T-helper 2 cell treated with Interferon-gamma antibody and Interleukin-4, amounts not matched to agents 5 μg/mL and 100 μg/mL, for 36 hours (primary cell): ENCODE data around the gene CGB8.
"Not testable (repeated sequence)": the region's sequence is repeated elsewhere in the genome, so short reads cannot be mapped to it uniquely, and the experiment has no call there.

Experiments used
- DNase-seq: peaks from one replicate; pipeline ENCODE4 v3.0.0; 2021; ENCODE audit warnings: low spot score
- H3K27ac Mint-ChIP-seq: one replicate; pipeline ENCODE4 v1.8.0; 2021; ENCODE audit warnings: mild to moderate bottlenecking, mixed read lengths
- H3K27me3 Mint-ChIP-seq: one replicate; pipeline ENCODE4 v1.8.0; 2021; ENCODE audit warnings: low read depth, mixed read lengths
- H3K36me3 Mint-ChIP-seq: one replicate; pipeline ENCODE4 v1.8.0; 2021; ENCODE audit warnings: low read depth, mixed read lengths
- H3K4me1 Mint-ChIP-seq: one replicate; pipeline ENCODE4 v1.8.0; 2021; ENCODE audit warnings: low read depth, mixed read lengths
- H3K4me3 Mint-ChIP-seq: one replicate; pipeline ENCODE4 v1.8.0; 2022; ENCODE audit warnings: mild to moderate bottlenecking, moderate library complexity, mixed read lengths
- H3K9me3 Mint-ChIP-seq: one replicate; pipeline ENCODE4 v1.8.0; 2021; ENCODE audit warnings: mixed read lengths

CGB8 gene

DNA sequence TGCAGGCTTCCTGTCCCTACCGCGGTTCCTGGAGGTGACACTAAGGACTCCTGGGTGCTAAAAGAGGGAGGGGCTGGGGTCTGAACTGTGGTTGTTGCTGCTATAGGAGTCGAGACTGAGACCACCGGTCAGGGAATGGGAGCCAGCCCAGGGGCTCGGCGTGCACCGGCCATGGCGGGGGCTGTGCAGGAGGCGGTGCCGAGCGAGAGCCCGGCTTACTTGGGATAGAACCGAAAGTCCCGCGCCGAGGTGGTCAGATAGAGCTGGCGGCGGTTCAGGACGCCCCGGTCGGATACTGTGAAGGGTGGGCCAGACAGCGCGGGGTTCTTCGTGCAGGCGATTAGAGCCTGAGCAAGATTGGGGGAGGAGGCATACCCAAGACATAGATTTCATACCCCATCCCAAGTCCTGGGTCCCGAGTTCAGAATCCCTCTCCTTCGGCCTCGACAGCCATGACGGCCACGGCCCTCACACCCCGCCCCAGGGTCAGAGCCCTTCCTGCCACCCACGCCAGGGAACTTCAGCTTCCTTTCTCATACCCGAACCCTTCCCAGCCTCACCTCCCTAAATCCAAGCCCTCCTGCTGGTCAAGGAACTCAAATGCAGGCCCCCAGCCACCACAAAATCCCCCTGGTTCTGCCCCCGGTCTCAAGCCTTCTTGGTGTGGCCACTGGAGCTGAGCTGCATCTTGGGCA is 8.1 kb upstream of the CGB8 start:
- not testable (repeated sequence) for H3K36me3 Mint-ChIP-seq, DNase-seq, H3K27ac Mint-ChIP-seq, H3K9me3 Mint-ChIP-seq
- H3K4me3 Mint-ChIP-seq = peak overlapping the region; percentile 69
- H3K4me1 Mint-ChIP-seq = peaks cover 16% of the 10 kb centered on the region
- peaks cover 61% of the 10 kb centered on the region for H3K27me3 Mint-ChIP-seq

DNA sequence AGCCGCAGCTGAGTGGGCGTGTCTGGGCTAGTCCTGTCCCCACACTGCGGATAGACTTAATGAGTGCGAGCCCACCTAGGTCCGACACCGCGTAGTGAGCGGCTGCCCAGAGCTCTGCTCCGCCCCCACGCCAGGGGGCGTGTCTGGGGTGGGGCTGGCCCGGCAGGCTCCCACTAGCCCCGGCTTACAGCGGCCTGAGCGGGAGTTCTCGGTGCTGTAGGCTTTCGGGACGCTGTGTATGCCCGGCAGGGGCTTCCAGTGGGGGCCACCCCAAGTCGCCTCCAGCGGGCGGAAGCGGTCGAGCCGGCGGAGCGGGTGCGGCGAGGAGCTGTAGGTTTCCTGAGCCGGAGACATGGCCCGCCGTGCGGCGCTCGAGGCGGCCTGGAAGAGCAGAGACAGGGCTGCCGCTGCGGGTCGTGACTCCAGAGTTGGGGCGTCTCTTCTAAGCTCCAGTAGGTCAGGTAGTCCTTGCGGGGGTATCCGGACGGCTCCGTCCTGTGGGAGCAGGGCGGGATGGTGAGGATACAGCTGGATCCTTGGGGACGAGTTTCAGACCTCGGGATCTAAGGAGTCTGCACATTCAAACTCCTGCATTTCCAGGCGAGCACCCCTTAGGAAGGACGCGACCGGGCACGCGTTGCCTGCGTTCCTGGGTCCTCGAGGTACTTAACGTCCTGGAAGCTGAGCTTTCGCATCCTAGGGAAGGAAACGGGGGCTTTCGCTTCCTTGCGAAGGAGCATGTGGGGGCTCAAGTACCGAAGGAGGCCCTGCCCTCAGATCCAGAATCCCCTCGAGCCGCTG is 7.4 kb upstream of the CGB8 start:
- H3K9me3 Mint-ChIP-seq = no peaks in the 10 kb centered on the region
- peak overlapping the region; percentile 69 for H3K4me3 Mint-ChIP-seq
- peaks cover 58% of the 10 kb centered on the region for H3K27me3 Mint-ChIP-seq
- peaks cover 16% of the 10 kb centered on the region for H3K4me1 Mint-ChIP-seq
- H3K27ac Mint-ChIP-seq = no peak overlapping the region
- peak; percentile 56 for DNase-seq
- no peaks in the 10 kb centered on the region for H3K36me3 Mint-ChIP-seq

DNA sequence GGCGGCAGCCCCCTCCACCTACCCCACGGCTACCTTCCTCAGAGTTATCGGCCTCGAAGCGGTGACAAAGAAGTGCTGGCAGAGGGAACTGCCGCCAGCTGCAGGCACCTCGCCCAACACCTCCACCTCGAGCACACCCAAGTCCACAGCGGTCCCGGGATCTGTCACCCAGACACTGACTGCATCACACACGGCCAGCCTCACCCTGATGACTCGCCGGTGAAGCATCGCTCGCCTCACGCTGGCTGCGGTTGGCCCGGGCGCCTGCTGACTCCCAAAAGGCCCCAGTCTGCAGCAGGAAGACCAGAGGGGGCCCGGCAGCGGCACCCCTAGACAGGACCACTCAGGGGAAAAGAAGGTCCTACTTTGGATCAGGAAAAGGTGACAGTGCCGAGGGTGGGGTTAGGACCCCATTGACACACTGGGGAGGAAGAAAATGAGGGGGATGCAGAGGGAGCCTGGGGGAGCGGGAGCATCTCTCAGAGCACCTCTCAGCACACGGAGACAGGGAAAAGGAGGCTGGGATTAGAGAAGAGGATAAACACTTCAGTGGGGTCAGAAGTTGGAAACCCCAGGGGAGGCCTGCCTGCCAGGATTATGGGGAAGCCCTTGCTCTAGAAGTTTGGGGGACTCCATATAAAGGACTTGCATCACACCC is 1.6 kb upstream of the CGB8 start:
- not testable (repeated sequence) for H3K4me3 Mint-ChIP-seq, DNase-seq, H3K9me3 Mint-ChIP-seq, H3K27ac Mint-ChIP-seq, H3K36me3 Mint-ChIP-seq, H3K27me3 Mint-ChIP-seq, H3K4me1 Mint-ChIP-seq

DNA sequence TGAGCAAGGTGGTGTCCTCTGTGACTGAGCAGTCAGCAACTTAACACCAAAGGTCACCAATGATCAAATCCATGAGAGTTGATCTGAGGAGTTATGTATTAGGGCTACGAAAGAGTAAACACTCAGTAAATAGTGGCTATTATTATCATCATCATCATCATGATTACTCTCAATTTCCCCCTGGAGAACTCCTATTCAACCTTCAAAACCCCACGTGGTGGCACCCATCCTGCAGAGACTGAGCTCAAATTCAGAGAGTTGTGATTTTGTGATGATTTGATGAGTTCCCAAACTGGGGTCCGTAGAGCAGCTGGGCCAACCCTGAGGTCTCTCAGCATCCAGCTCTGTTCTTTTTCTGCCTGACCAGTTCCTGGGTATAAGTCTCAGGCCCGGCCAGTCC is 923 bp upstream of the CGB8 start:
- H3K9me3 Mint-ChIP-seq, H3K27me3 Mint-ChIP-seq, H3K27ac Mint-ChIP-seq: not testable (repeated sequence)

DNA sequence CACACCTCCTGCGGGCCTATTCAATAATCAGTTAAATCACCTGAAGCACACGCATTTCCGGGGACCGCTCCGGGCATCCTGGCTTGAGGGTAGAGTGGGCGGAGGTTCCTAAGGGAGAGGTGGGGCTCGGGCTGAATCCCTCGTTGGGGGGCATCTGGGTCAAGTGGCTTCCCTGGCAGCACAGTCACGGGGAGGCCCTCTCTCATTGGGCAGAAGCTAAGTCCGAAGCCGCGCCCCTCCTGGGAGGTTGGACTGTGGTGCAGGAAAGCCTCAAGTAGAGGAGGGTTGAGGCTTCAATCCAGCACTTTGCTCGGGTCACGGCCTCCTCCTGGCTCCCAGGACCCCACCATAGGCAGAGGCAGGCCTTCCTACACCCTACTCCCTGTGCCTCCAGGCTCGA is 5.4 kb downstream of the CGB8 start, which contains the start of gene CGB5:
Gene CGB5 (plus strand): TSS at position 301 of the 400 bp plus-strand sequence. CDS start 362 bp downstream, outside the sequence.
- not testable (repeated sequence) for H3K36me3 Mint-ChIP-seq, H3K27ac Mint-ChIP-seq, H3K4me3 Mint-ChIP-seq, DNase-seq, H3K27me3 Mint-ChIP-seq, H3K4me1 Mint-ChIP-seq, H3K9me3 Mint-ChIP-seq

More for the DNA sequence above, 923 bp upstream of the CGB8 start:
- not testable (repeated sequence) for DNase-seq, H3K4me3 Mint-ChIP-seq, H3K4me1 Mint-ChIP-seq, H3K36me3 Mint-ChIP-seq

DNA sequence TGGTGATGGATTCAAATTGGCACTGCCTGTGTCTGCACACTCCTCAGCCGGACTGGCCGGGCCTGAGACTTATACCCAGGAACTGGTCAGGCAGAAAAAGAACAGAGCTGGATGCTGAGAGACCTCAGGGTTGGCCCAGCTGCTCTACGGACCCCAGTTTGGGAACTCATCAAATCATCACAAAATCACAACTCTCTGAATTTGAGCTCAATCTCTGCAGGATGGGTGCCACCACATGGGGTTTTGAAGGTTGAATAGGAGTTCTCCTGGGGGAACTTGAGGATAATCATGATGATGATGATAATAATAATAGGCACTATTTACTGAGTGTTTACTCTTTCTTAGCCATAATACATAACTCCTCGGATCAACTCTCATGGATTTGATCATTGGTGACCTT is 6.2 kb downstream of the CGB8 start:
- not testable (repeated sequence) for H3K27ac Mint-ChIP-seq, H3K27me3 Mint-ChIP-seq, H3K36me3 Mint-ChIP-seq, DNase-seq, H3K4me1 Mint-ChIP-seq, H3K4me3 Mint-ChIP-seq, H3K9me3 Mint-ChIP-seq

DNA sequence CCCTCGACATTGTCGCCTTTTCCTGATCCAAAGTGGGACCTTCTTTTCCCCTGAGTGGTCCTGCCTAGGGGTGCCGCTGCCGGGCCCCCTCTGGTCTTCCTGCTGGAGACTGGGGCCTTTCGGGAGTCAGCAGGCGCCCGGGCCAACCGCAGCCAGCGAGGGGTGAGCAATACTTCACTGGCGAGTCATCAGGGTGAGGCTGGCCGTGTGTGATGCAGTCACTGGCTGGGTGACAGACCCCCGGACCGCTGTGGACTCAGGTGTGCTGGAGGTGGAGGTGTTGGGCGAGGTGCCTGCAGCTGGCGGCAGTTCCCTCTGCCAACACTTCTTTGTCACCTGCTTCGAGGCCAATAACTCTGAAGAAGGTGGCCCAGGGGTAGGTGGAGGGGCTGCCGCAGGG is 6.7 kb downstream of the CGB8 start:
- Mint-ChIP-seq H3K9me3 (no peaks in the 10 kb centered on the region), H3K27me3 (no peaks in the 10 kb centered on the region), H3K4me3 (no peak overlapping the region)

DNA sequence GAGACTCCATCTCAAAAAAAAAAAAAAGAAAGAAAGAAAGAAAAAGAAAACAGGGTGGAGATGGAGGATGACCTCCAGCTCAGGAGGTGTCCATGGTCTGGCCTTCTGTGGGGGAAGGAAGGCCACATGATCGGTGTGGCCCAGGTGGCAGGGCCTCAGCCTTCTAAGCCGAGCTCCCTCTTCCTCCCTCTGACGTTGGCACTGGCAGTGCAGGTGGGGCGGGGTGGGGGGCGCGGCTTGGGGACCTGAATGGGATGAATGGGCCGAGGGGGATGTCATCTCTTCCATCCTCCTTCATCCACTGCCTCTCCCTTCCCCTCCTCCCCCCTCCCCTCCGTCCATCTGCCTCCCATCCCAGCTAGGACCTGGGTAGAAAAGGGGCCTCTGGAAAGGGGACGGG is 9.2 kb downstream of the CGB8 start:
- H3K36me3 Mint-ChIP-seq, H3K4me3 Mint-ChIP-seq, H3K27me3 Mint-ChIP-seq, H3K4me1 Mint-ChIP-seq, DNase-seq, H3K27ac Mint-ChIP-seq, H3K9me3 Mint-ChIP-seq: not testable (repeated sequence)

More for the DNA sequence above, 6.7 kb downstream of the CGB8 start:
- no peak for DNase-seq
- H3K36me3 Mint-ChIP-seq = no peaks in the 10 kb centered on the region
- H3K4me1 Mint-ChIP-seq = no peaks in the 10 kb centered on the region
- no peak overlapping the region for H3K27ac Mint-ChIP-seq

DNA sequence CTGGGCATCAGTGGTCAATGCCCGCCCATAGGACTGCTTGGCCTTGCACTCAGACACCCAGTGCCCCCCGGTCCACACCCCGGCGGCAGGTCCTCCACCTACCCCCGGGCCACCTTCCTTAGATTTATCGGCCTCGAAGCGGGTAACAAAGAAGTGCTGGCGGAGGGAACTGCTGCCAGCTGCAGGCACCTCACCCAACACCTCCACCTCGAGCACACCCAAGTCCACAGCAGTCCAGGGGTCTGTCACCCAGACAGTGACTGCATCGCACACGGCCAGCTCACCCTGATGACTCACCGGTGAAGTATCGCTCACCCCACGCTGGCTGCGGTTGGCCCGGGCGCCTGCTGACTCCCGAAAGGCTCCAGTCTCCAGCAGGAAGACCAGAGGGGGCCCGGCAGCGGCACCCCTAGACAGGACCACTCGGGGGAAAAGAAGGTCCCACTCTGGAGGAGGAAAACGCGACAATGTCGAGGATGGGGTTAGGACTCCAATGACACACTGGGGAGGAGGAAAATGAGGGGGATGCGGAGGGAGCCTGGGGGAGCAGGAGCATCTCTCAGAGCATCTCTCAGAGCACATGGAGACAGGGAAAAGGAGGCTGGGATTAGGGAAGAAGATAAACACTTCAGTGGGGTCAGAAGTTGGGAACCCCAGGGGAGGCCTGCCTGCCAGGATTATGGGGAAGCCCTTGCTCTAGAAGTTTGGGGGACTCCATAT is 10.2 kb downstream of the CGB8 start:
- not testable (repeated sequence) for H3K4me1 Mint-ChIP-seq, H3K36me3 Mint-ChIP-seq, H3K9me3 Mint-ChIP-seq, H3K4me3 Mint-ChIP-seq, H3K27me3 Mint-ChIP-seq, DNase-seq, H3K27ac Mint-ChIP-seq

DNA sequence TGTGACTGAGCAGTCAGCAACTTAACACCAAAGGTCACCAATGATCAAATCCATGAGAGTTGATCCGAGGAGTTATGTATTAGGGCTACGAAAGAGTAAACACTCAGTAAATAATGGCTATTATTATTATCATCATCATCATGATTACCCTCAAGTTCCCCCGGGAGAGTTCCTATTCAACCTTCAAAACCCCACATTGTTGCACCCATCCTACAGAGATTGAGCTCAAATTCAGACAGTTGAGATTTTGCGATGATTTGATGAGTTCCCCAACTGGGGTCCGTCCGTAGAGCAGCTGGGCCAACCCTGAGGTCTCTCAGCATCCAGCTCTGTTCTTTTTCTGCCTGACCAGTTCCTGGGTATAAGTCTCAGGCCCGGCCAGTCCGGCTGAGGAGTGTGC is 10.8 kb downstream of the CGB8 start:
- not testable (repeated sequence) for H3K27me3 Mint-ChIP-seq, H3K9me3 Mint-ChIP-seq, H3K4me1 Mint-ChIP-seq, H3K27ac Mint-ChIP-seq, DNase-seq, H3K4me3 Mint-ChIP-seq, H3K36me3 Mint-ChIP-seq

DNA sequence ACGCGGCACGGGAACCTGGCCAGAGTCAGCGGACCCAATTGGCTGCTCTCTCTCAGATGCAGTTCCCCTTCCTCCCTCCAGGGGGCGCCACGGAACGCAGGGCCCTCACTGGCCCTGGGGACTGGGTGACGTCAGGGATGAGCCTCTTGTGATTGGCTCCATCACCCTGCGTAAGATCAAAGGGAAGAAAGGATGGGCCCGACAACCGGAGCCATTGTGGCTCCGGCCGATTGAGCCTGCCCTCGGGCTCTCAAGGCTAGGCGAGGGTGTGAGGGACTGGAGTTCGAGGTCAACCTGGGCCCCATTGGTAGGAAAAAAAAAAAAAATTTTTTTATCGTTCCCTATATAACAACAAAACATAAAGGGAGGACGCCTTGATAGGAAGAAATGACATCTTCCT is 12.1 kb downstream of the CGB8 start, which contains the start of gene CGB1:
Gene CGB1 (minus strand): TSS at position 81 of the 400 bp plus-strand sequence. CDS start 184 bp downstream, outside the sequence.
- H3K27me3 Mint-ChIP-seq, H3K9me3 Mint-ChIP-seq, H3K27ac Mint-ChIP-seq, H3K36me3 Mint-ChIP-seq, H3K4me3 Mint-ChIP-seq, H3K4me1 Mint-ChIP-seq: not testable (repeated sequence)
- DNase-seq = peak; percentile 47

DNA sequence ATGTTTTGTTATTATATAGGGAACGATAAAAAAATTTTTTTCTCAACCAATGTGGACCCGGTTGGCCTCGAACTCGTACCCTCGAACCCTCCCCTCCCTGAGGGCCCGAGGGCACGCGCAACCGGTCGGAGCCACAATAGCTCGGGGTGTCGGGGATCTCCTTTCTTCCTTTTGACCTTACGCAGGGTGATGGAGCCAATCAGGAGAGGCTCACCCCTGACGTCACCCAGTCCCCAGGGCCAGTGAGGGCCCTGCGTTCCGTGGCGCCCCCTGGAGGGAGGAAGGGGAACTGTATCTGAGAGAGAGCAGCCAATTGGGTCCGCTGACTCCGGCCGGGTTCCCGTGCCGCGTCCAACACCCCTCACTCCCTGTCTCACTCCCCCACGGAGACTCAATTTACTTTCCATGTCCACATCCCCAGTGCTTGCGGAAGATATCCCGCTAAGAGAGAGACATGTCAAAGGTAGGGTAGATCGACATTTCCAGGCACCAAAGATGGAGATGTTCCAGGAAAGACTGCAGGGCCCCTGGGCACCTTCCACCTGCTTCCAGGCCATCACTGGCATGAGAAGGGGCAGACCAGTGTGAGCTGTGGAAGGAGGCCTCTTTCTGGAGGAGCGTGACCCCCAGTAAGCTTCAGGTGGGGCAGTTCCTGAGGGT is 17.1 kb downstream of the CGB8 start, which contains the start of gene CGB2:
Gene CGB2 (plus strand): TSS at position 249 of the 660 bp plus-strand sequence. CDS start 206 bp downstream, at position 455.
- H3K27ac Mint-ChIP-seq, H3K36me3 Mint-ChIP-seq, H3K4me1 Mint-ChIP-seq, H3K9me3 Mint-ChIP-seq, H3K27me3 Mint-ChIP-seq: not testable (repeated sequence)
- H3K4me3 Mint-ChIP-seq = peak within 1 kb of the TSS; percentile 54
- DNase-seq = peak; percentile 73

DNA sequence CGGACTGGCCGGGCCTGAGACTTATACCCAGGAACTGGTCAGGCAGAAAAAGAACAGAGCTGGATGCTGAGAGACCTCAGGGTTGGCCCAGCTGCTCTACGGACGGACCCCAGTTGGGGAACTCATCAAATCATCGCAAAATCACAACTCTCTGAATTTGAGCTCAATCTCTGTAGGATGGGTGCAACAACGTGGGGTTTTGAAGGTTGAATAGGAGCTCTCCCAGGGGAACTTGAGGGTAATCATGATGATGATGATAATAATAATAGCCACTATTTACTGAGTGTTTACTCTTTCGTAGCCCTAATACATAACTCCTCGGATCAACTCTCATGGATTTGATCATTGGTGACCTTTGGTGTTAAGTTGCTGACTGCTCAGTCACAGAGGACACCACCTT is 18.6 kb downstream of the CGB8 start:
- H3K27ac Mint-ChIP-seq, H3K9me3 Mint-ChIP-seq, H3K4me1 Mint-ChIP-seq, H3K27me3 Mint-ChIP-seq, DNase-seq, H3K36me3 Mint-ChIP-seq, H3K4me3 Mint-ChIP-seq: not testable (repeated sequence)
